GM12872 (cell line): ENCODE data around the gene MCF2L2.

Source experiments
- TF ChIP-seq, protein P1 (sequence below): IDR thresholded peaks from 3 replicates; pipeline ENCODE4 v1.5.1; 2011; ENCODE audit warnings: low read depth, mild to moderate bottlenecking, low read length, moderate library complexity; ENCODE audit not compliant: insufficient read depth

The MCF2L2 gene

GRCh38 chr3:183291497-183292031 is 136.9 kb downstream of the MCF2L2 start:
- TF ChIP-seq, protein P1, sequence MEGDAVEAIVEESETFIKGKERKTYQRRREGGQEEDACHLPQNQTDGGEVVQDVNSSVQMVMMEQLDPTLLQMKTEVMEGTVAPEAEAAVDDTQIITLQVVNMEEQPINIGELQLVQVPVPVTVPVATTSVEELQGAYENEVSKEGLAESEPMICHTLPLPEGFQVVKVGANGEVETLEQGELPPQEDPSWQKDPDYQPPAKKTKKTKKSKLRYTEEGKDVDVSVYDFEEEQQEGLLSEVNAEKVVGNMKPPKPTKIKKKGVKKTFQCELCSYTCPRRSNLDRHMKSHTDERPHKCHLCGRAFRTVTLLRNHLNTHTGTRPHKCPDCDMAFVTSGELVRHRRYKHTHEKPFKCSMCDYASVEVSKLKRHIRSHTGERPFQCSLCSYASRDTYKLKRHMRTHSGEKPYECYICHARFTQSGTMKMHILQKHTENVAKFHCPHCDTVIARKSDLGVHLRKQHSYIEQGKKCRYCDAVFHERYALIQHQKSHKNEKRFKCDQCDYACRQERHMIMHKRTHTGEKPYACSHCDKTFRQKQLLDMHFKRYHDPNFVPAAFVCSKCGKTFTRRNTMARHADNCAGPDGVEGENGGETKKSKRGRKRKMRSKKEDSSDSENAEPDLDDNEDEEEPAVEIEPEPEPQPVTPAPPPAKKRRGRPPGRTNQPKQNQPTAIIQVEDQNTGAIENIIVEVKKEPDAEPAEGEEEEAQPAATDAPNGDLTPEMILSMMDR = no peak

DNA sequence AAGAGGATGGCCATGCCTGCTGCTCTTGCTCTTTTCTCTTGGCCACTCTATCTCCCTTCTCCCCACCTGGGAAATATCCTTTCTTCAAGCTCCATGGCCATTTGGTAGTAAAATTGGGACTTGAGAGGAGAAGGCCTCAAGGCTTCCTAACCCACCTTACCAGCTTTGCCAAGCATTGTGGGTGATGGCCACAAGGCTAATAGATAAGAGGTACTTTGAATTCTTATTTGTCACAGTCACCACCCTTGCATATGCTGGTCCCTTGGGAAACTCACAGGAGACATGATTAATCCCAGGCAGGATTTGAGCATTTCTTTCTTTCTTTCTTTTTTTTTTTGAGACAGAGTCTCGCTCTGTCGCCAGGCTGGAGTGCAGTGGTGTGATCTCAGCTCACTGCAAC is 138.2 kb downstream of the MCF2L2 start:
- TF ChIP-seq, protein P1 = no peak

GRCh38 chr3:183288117-183288516 is 140.3 kb downstream of the MCF2L2 start:
- TF ChIP-seq, protein P1 = no peak

GRCh38 chr3:183287301-183287971 is 141.0 kb downstream of the MCF2L2 start:
- TF ChIP-seq, protein P1 = no peak

GRCh38 chr3:183285828-183286457 is 142.5 kb downstream of the MCF2L2 start:
- TF ChIP-seq, protein P1 = no peak

DNA sequence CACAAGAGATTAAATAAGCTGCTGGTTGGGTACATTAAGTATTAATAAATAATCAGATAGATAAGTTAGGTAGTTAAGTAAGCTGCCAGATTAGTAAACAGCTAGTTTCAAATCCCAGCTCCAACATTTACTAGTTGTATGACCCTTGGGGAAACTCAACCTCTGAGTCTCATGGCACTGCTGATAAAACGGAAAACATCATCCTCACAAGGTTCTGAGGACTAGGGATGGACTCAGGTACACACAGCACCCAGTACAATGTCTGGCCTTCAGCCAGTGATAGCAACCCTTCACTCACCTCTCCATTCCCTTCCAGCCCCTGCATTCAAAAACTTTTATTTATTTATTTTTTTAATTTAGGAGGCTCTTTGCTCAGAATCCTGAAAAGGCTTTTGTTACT is 143.1 kb downstream of the MCF2L2 start:
- TF ChIP-seq, protein P1 = no peak

DNA sequence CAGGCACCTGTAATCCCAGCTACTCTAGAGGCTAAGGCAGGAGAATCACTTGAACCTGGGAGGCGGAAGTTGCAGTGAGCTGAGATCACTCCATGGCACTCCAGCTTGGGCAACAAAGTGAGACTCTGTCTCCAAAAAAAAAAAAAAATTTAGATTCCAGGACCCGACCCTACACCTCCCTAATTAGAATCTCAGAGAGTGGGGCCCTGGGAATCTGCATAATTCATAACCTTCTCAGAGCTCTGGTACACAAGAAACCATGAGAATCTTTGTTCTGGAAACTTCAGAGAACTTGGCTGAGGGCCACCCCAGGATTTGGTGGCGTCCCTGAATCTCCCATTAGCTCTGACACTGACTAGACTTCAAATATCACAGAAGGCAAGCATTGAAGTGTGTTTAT is 143.8 kb downstream of the MCF2L2 start:
- TF ChIP-seq, protein P1 = no peak
